Measurements from ENCODE around the gene SGMS1. TPM values are rescaled to one million over a fixed set of nuclear protein-coding genes. Genes with fewer than 3 reads are reported as not detected.
"Not testable (repeated sequence)": the region's sequence is repeated elsewhere in the genome, so short reads cannot be mapped to it uniquely, and the experiment has no call there.

The SGMS1 gene
- total RNA-seq, 4 donors from 2014 or later, result 139 to 198 (median 173) TPM

DNA sequence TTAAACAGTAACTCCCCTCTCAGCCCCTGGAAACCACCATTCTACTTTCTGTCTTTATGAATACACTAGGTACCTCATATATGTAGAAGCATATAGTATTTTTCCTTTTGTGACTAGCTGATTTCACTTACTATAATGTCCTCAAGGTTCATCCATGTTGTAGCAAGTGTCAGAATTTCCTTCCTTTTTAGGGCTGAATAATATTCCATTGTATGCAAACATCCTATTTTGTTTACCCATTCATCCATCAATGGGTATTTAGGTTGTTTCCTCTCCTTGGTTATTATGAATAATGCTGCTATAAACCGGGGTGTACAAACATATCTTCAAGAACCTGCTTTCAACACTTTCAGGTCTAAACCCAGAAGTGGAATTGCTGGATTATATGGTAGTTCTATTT lies 125.3 kb downstream of the SGMS1 start:
- DNase-seq (ENCODE audit: low spot score in 2 of 2), result no peak
- H3K4me1 ChIP-seq, result peaks cover 25% of the 10 kb centered on the region
- H3K36me3 ChIP-seq, result no peaks in the 10 kb centered on the region
- TF ChIP-seq CTCF (IDR thresholded peaks at IDR 0.05), result no peak
- TF ChIP-seq EP300 (IDR thresholded peaks at IDR 0.05), result no peak
- TF ChIP-seq POLR2A (IDR thresholded peaks at IDR 0.05), result no peak
- WGBS, result 91% methylated on average over 1 of the region's 1 CpG
- no peak overlapping the region for H3K4me3 ChIP-seq
- H3K27me3 ChIP-seq, result no peaks in the 10 kb centered on the region
- H3K27ac ChIP-seq, result no peak overlapping the region
- H3K9me3 ChIP-seq, result no peaks in the 10 kb centered on the region

DNA sequence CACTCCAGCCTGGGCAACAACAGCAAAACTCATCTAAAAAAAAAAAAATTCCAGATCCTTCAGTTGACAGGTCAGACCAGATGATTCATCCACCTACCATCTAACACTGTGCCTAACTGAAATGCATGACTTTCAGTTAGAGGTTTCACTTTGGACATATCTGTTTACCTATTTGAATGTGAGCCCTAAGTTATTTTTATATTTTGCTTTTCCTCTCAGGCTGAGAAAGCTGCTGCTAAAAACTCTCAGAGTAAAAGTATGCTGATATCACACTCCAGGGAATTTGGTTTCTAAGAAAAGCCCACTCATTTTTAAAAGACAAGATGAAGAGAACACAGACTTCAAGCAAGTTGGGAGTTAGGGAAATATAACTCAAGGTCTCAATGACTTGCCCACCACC lies 126.0 kb downstream of the SGMS1 start:
- Histone ChIP-seq H3K27me3 (no peaks in the 10 kb centered on the region), H3K36me3 (no peaks in the 10 kb centered on the region), H3K27ac (no peak overlapping the region), H3K9me3 (no peaks in the 10 kb centered on the region), H3K4me1 (peaks cover 20% of the 10 kb centered on the region), H3K4me3 (no peak overlapping the region)
- DNase-seq (ENCODE audit: low spot score in 2 of 2), result no peak
- no peak for TF ChIP-seq CTCF (IDR thresholded peaks at IDR 0.05)

GRCh38 chr10:50496228-50496627 lies 127.5 kb downstream of the SGMS1 start:
- no peak overlapping the region for H3K4me3 ChIP-seq
- H3K4me1 ChIP-seq, result peaks cover 6% of the 10 kb centered on the region
- H3K9me3 ChIP-seq, result no peaks in the 10 kb centered on the region
- no peak for TF ChIP-seq EP300 (IDR thresholded peaks at IDR 0.05)
- no peaks in the 10 kb centered on the region for H3K36me3 ChIP-seq
- WGBS, result 84% methylated on average over 2 of the region's 2 CpGs
- DNase-seq (ENCODE audit: low spot score in 2 of 2), result no peak
- no peak overlapping the region for H3K27ac ChIP-seq
- no peaks in the 10 kb centered on the region for H3K27me3 ChIP-seq

DNA sequence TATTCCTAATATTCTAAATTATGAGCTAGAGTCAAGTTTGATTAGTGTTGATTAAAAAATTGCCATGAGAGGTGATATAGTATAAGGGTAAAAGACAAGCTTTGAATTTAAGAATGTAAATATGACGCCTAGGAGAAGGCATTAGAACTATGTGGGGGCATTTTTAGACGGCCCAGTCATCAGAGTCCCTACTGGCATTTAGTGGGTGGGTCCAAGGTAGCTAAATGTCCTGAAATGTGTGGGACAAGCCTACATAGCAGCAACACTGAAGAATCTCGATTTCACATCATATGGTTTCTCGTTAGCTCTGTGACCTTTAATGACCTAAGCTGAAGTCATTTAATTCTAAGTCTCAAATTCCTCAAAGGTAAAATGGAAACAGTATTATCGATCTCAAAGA lies 133.5 kb downstream of the SGMS1 start:
- no peak for TF ChIP-seq POLR2AphosphoS5 (IDR thresholded peaks at IDR 0.05)
- TF ChIP-seq CTCF (IDR thresholded peaks at IDR 0.05), result no peak
- no peak for TF ChIP-seq POLR2A (IDR thresholded peaks at IDR 0.05)
- WGBS, result 96% methylated on average over 5 of the region's 5 CpGs
- H3K4me3 ChIP-seq, result no peak overlapping the region
- no peak overlapping the region for H3K27ac ChIP-seq
- H3K36me3 ChIP-seq, result no peaks in the 10 kb centered on the region
- H3K4me1 ChIP-seq, result no peaks in the 10 kb centered on the region
- H3K27me3 ChIP-seq, result no peaks in the 10 kb centered on the region
- no peaks in the 10 kb centered on the region for H3K9me3 ChIP-seq
- no peak for DNase-seq (ENCODE audit: low spot score in 2 of 2)

- not testable (repeated sequence) for H3K27me3 ChIP-seq; H3K36me3 ChIP-seq; H3K4me1 ChIP-seq; H3K9me3 ChIP-seq; H3K27ac ChIP-seq; DNase-seq (ENCODE audit: low spot score in 2 of 2); H3K4me3 ChIP-seq
- 88% methylated on average over 1 of the region's 1 CpG for WGBS
Measured at GRCh38 chr10:50484550-50484949, 139.2 kb downstream of the SGMS1 start.

DNA sequence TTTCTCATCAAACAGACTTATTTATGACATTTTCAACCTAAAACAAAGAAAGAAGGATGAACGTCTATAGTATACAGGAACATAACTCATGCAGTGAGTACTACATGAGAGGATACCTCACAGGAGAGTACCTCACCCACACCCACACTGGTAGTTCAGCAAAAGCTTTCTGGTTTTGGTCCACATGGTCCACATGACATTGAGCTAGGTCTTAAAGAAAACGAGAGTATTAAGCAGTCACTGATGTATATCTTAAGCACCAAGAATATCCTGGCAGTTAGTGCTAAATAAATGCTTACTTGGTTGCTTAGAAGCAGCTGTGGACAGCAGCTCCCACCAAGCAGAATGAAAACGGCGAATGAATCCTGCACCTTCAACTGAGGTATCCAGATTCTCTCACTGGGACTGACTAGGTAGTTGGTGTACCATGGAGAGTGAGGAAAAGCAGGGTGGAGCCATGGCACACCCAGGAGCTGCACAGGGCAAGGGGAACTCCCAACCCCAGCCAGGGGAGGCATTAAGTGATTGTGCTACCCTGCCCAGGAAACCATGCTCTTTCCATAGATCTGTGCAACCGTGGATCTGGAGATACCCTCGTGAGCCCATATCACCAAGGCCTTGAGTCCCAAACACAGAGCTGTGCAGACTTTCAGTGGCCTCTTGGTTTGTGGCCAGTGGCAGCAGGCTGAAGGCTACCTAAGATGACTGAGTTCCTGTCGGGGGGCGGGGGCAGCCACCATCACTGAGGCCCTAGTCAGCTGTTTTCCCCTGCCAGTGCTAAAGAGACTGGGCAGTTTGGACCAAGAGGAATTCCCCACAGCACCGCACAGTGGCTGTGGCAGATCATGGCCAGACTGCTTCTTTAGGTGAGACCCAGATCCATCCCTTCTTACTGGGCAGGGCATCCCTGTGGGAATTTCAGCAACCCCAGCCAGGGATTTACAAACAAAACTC lies 143.4 kb downstream of the SGMS1 start:
- Histone ChIP-seq H3K9me3 (peaks cover 7% of the 10 kb centered on the region), H3K27me3 (no peaks in the 10 kb centered on the region), H3K27ac (no peak overlapping the region), H3K4me3 (no peak overlapping the region), H3K4me1 (no peaks in the 10 kb centered on the region), H3K36me3 (peaks cover 2% of the 10 kb centered on the region)
- WGBS, result 82% methylated on average over 4 of the region's 9 CpGs
- no peak for DNase-seq (ENCODE audit: low spot score in 2 of 2)
- no peak for TF ChIP-seq CTCF (IDR thresholded peaks at IDR 0.05)
- TF ChIP-seq POLR2AphosphoS5 (IDR thresholded peaks at IDR 0.05), result no peak
- TF ChIP-seq POLR2A (IDR thresholded peaks at IDR 0.05), result no peak
- no peak for TF ChIP-seq EP300 (IDR thresholded peaks at IDR 0.05)
